Mucosa of descending colon (tissue), 3 donors: Measurements from ENCODE around the gene MAP2K7. TPM values are rescaled to one million over a fixed set of nuclear protein-coding genes. Genes with fewer than 3 reads are reported as not detected.

ENCODE experiments used
- ATAC-seq: fragments of 200-7000 bp; cut with Tn5 transposase; one replicate; pipeline ENCODE4 v1.9.1; 2020; ENCODE audit warnings: mild to moderate bottlenecking, moderate library complexity
- DNase-seq, 3 donors: peaks; one replicate each; pipeline ENCODE4 v3.0.0-alpha.2; 2020
- H3K36me3 ChIP-seq: fragments of 200-600 bp; one replicate; pipeline ENCODE4 v1.8.0; 2021; ENCODE audit warnings: low read depth, mild to moderate bottlenecking
- H3K4me1 ChIP-seq: fragments of 200-600 bp; one replicate; pipeline ENCODE4 v1.8.0; 2021; ENCODE audit warnings: low read depth, mild to moderate bottlenecking
- H3K4me3 ChIP-seq: fragments of 200-600 bp; one replicate; pipeline ENCODE4 v1.8.0; 2021; ENCODE audit warnings: mild to moderate bottlenecking
- H3K9me3 ChIP-seq: fragments of 200-600 bp; one replicate; pipeline ENCODE4 v1.8.0; 2021; ENCODE audit warnings: mild to moderate bottlenecking
- intact Hi-C, 2 donors: fragments of 100-400 bp; cut with DNase I in 1 of 2; cut with micrococcal nuclease in 1 of 2; formaldehyde crosslinking; loops; one replicate each; pipeline versions ENCODE4 v1.11.0 to v1.11.1; 2022; cut with DNase I, micrococcal nuclease
- total RNA-seq, 3 donors: library from RNA; stranded (reverse); fragmentation: NEBNext Ultra II Directional in 2 of 3; extraction: Animal tissue kit (Norgen Biotek cat#: 25700) in 2 of 3; gene quantifications; one replicate each; pipeline versions ENCODE4 v1.2.1 to v1.2.4, GENCODE V29; 2021 to 2023
- TF ChIP-seq, protein P1 (sequence below): fragments of 200-600 bp; IDR thresholded peaks from one replicate; pipeline ENCODE4 v1.8.0; 2022; ENCODE audit warnings: antibody characterized with exemption, mild to moderate bottlenecking
- donor health status: DM: no; HTN: no; CAD: no; lungs with moderate emphysema.
- donor health status: DM: no; HTN: no; CAD: no.
- donor health status: DM: no; HTN: yes; CAD: no.

Gene MAP2K7
- total RNA-seq, 3 donors from 2014 or later, result 31.5 to 49.2 (median 41.7) TPM

DNA sequence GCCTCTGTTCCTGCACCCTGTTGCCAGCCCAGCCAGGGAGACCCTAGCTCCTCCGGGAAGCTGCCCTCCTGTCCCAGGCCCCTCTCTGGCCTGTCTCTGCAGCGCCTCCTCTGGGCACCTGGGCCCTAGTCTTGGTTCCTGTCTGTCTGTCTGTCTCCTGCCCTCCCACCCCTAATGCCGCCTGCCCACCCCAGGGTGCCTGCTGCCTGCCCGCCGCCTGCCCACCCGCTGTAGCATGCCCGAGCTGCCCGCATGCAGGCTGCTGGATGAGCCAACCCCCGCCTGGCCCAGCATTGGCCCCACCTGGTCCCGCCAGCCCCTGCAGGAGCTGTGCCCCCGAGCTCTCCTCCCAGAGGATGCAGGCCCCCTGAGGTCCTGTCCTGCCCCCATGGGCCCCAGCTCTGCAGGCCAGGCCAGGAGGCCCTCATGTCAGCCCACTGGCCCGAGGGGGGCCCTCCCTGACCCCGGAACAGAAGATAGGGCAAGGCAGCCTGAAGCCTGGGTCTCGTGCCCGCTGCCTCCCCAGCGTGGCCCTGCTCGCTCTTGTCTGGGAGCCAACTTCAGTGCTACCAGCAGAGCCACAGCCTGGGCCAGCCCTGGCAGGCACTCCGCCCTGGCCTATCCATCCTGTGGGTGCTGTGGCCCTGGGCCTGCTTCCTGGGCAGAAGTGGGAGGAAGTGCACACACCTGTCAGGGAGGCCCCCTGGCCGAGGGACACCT is 5.2 kb downstream of the MAP2K7 start:
- ATAC-seq (no peak), DNase-seq (no peak)
- no peaks in the 10 kb centered on the region for H3K9me3 ChIP-seq
- H3K4me1 ChIP-seq, result peaks cover 8% of the 10 kb centered on the region
- H3K4me3 ChIP-seq, result no peak overlapping the region
- intact Hi-C loops, result loop anchor here in 1 of 2 donors (10.0 kb wide), 1 partner anchor 54 kb away; no protein-coding TSS in a partner anchor
- TF ChIP-seq, protein P1, sequence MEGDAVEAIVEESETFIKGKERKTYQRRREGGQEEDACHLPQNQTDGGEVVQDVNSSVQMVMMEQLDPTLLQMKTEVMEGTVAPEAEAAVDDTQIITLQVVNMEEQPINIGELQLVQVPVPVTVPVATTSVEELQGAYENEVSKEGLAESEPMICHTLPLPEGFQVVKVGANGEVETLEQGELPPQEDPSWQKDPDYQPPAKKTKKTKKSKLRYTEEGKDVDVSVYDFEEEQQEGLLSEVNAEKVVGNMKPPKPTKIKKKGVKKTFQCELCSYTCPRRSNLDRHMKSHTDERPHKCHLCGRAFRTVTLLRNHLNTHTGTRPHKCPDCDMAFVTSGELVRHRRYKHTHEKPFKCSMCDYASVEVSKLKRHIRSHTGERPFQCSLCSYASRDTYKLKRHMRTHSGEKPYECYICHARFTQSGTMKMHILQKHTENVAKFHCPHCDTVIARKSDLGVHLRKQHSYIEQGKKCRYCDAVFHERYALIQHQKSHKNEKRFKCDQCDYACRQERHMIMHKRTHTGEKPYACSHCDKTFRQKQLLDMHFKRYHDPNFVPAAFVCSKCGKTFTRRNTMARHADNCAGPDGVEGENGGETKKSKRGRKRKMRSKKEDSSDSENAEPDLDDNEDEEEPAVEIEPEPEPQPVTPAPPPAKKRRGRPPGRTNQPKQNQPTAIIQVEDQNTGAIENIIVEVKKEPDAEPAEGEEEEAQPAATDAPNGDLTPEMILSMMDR, result no peak
- H3K36me3 ChIP-seq, result peaks cover 20% of the 10 kb centered on the region

DNA sequence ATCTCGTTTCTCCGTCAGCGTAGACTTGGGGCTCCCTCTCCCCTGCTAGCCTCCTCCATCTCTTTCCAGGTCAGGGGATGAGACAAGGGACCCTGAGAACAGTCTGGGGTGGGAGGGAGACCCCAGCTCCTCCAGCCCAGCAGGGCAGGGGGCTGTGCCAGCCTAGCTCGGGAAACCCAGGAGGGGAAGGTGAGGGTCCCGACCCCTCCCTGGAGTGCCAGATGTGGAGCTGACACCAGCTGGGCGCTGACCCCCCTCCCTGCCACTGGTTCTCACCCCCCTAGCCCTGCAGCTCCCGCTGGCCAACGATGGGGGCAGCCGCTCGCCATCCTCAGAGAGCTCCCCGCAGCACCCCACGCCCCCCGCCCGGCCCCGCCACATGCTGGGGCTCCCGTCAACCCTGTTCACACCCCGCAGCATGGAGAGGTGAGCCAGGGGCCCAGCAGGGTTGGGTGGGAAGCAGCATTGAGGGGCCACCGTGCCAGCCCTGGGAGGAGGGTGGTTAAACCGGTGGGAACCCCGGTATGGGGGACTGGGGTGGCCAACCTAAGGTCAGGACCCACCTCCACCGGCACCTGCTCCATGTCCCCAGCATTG is 5.9 kb downstream of the MAP2K7 start:
- H3K4me1 ChIP-seq, result peaks cover 6% of the 10 kb centered on the region
- no peak for ATAC-seq
- no peak overlapping the region for H3K4me3 ChIP-seq
- no peaks in the 10 kb centered on the region for H3K9me3 ChIP-seq
- no peak for DNase-seq
- intact Hi-C loops, result loop anchor here in 1 of 2 donors (10.0 kb wide), 1 partner anchor 55 kb away; no protein-coding TSS in a partner anchor
- TF ChIP-seq, protein P1, result no peak
- H3K36me3 ChIP-seq, result peaks cover 20% of the 10 kb centered on the region

DNA sequence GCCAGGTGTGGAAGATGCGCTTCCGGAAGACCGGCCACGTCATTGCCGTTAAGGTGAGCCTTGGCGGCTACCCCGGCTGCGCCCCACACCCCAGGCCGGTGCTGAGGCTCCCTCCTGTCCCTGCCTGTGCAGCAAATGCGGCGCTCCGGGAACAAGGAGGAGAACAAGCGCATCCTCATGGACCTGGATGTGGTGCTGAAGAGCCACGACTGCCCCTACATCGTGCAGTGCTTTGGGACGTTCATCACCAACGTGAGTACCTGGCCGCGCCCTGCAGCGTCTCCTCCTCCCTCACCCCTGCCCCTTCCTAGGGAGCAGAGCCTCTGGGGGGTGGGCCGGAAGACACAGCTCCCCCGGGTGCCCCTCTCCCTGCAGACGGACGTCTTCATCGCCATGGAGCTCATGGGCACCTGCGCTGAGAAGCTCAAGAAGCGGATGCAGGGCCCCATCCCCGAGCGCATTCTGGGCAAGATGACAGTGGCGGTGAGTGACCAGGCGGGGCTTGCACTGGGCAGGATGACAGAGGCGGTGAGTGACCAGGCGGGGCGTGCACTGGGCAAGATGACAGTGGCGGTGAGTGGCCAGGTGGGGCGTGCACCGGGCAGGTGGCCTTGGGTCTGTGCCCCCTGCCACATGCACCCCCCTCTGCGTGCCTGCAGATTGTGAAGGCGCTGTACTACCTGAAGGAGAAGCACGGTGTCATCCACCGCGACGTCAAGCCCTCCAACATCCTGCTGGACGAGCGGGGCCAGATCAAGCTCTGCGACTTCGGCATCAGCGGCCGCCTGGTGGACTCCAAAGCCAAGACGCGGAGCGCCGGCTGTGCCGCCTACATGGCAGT is 6.9 kb downstream of the MAP2K7 start:
- no peaks in the 10 kb centered on the region for H3K9me3 ChIP-seq
- H3K36me3 ChIP-seq, result peaks cover 20% of the 10 kb centered on the region
- intact Hi-C loops, result no loop called here
- H3K4me3 ChIP-seq, result no peak overlapping the region
- ATAC-seq, result no peak
- TF ChIP-seq, protein P1, result no peak
- H3K4me1 ChIP-seq, result peaks cover under 1% of the 10 kb centered on the region
- DNase-seq, result peak in 2 of 3 donors; percentile 26 to 51

GRCh38 chr19:7911508-7912143 is 7.9 kb downstream of the MAP2K7 start:
- Histone ChIP-seq H3K4me1 (peaks cover 10% of the 10 kb centered on the region), H3K9me3 (no peaks in the 10 kb centered on the region), H3K36me3 (peaks cover 20% of the 10 kb centered on the region), H3K4me3 (no peak overlapping the region)
- TF ChIP-seq, protein P1, result no peak
- DNase-seq (peak in 1 of 3 donors; percentile 25), ATAC-seq (no peak)
- intact Hi-C loops, result no loop called here

DNA sequence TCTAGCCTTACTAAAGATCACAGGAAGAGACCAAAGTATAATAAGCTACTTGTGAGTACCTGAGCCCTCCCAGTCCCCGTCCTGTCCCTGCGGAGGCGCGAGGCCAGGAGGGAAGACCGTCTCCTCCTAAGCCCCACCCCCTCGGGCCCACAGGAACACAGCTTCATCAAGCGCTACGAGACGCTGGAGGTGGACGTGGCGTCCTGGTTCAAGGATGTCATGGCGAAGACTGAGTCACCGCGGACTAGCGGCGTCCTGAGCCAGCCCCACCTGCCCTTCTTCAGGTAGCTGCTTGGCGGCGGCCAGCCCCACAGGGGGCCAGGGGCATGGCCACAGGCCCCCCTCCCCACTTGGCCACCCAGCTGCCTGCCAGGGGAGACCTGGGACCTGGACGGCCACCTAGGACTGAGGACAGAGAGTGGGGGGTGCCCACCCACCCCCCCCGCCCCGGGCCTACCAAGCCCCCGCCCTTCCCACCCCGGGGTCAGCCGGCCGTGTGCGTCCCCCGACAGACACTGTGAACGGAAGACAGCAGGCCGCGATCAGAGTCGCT is 8.5 kb downstream of the MAP2K7 start:
- Histone ChIP-seq H3K4me3 (no peak overlapping the region), H3K9me3 (no peaks in the 10 kb centered on the region), H3K36me3 (peaks cover 20% of the 10 kb centered on the region), H3K4me1 (peaks cover 15% of the 10 kb centered on the region)
- intact Hi-C loops, result no loop called here
- TF ChIP-seq, protein P1, result no peak
- ATAC-seq (no peak), DNase-seq (peak in 2 of 3 donors; percentile 31 to 50)
